GM12878 (cell line): ENCODE results near the gene RASGRP3. TPM values are rescaled to one million over a fixed set of nuclear protein-coding genes. Genes with fewer than 3 reads are reported as not detected.

ENCODE experiments used
- DPF2 ChIP-seq: fragments of 450-650 bp; IDR thresholded peaks from 2 replicates; pipeline ENCODE4 v1.6.1; 2017; ENCODE audit warnings: mild to moderate bottlenecking
- EGR1 ChIP-seq, 2 experiments: IDR thresholded peaks; 1 replicate in 1 of 2; 2 replicates in 1 of 2; pipeline ENCODE4 v1.6.1; 2011 to 2012; ENCODE audit warnings: low read depth in 2 of 2, low read length in 2 of 2, borderline replicate concordance in 1 of 2, mild to moderate bottlenecking in 1 of 2, moderate library complexity in 1 of 2
- ESRRA ChIP-seq: IDR thresholded peaks from 2 replicates; pipeline ENCODE4 v1.6.1; 2012; ENCODE audit warnings: mild to moderate bottlenecking, low read length, improper control_type of control experiment
- FOXK2 ChIP-seq: fragments of 450-650 bp; IDR thresholded peaks from 2 replicates; pipeline ENCODE4 v1.6.1; 2017; ENCODE audit warnings: mild to moderate bottlenecking, moderate library complexity
- GABPA ChIP-seq: IDR thresholded peaks from 2 replicates; pipeline ENCODE4 v1.6.1; 2014; ENCODE audit warnings: antibody characterized with exemption, low read depth, mild to moderate bottlenecking, inconsistent platforms
- HCFC1 ChIP-seq: fragments of 150-350 bp; IDR thresholded peaks from 2 replicates; pipeline ENCODE4 v1.6.1; 2014; ENCODE audit warnings: low read length
- IRF4 ChIP-seq: IDR thresholded peaks from 2 replicates; pipeline ENCODE4 v1.6.1; 2011; ENCODE audit warnings: low read depth, low read length
- JUNB ChIP-seq: IDR thresholded peaks from 2 replicates; pipeline ENCODE4 v1.6.1; 2016; ENCODE audit warnings: antibody characterized with exemption, mild to moderate bottlenecking
- NR2F1 ChIP-seq: fragments of 450-650 bp; conservative IDR thresholded peaks from 2 replicates; pipeline ENCODE4 v1.6.1; 2017; ENCODE audit warnings: mild to moderate bottlenecking
- SRF ChIP-seq, 2 experiments: IDR thresholded peaks; 2 replicates each; pipeline ENCODE4 v1.6.1; 2011; ENCODE audit warnings: low read depth in 2 of 2, low read length in 2 of 2, mild to moderate bottlenecking in 1 of 2, moderate library complexity in 1 of 2
- SUZ12 ChIP-seq: fragments of 200-600 bp; sonication (generic); IDR thresholded peaks from one replicate; pipeline ENCODE4 v1.6.1; 2018; ENCODE audit warnings: antibody characterized with exemption, mild to moderate bottlenecking; ENCODE audit not compliant: unreplicated experiment
- TARDBP ChIP-seq: IDR thresholded peaks from 2 replicates; pipeline ENCODE4 v1.6.1; 2016; ENCODE audit warnings: borderline replicate concordance
- polyA plus RNA-seq, 11 experiments: library from polyadenylated mRNA; depleted of rRNA in 4 of 11; unstranded in 6 of 11; stranded (reverse) in 5 of 11; fragments of >200 nt; fragmentation: Nextera tagmentation in 4 of 11; fragmentation: Illumina TruSeq in 1 of 11; extraction: Ambion mirVana in 4 of 11; extraction: Trizol in 1 of 11; gene quantifications; 1 replicate in 1 of 11; 2 replicates in 10 of 11; pipeline versions ENCODE4 v1.2.1 to v1.2.3, GENCODE V29; 2011 to 2016; ENCODE audit warnings: inconsistent platforms in 2 of 11, missing spikeins in 2 of 11, low read depth in 1 of 11
- total RNA-seq, 4 experiments: library from RNA; depleted of rRNA in 3 of 4; stranded (reverse); fragments of >200 nt in 3 of 4; fragmentation: Illumina TruSeq in 1 of 4; extraction: Trizol in 1 of 4; gene quantifications; 2 replicates each; pipeline versions ENCODE4 v1.2.1 to v1.2.3, GENCODE V29; 2013 to 2021
- TF ChIP-seq, protein P1 (sequence below): IDR thresholded peaks from 2 replicates; pipeline ENCODE4 v1.6.1; 2011; ENCODE audit warnings: low read depth, low read length, improper control_type of control experiment, borderline replicate concordance
- TF ChIP-seq, protein P2 (sequence below): IDR thresholded peaks from 2 replicates; pipeline ENCODE4 v1.6.1; 2011; ENCODE audit warnings: low read depth, mild to moderate bottlenecking, low read length, moderate library complexity, borderline replicate concordance; ENCODE audit errors: extremely low read depth
- TF ChIP-seq, protein P3 (sequence below): IDR thresholded peaks from 2 replicates; pipeline ENCODE4 v1.6.1; 2012; ENCODE audit warnings: low read length, inconsistent platforms

RASGRP3 gene
- total and polyA plus RNA-seq, 10 of the 15 experiments (the other 5 are each of a cell fraction or from before 2014, with no cell fraction given), result 31.6 to 106 (median 64.7) TPM

DNA sequence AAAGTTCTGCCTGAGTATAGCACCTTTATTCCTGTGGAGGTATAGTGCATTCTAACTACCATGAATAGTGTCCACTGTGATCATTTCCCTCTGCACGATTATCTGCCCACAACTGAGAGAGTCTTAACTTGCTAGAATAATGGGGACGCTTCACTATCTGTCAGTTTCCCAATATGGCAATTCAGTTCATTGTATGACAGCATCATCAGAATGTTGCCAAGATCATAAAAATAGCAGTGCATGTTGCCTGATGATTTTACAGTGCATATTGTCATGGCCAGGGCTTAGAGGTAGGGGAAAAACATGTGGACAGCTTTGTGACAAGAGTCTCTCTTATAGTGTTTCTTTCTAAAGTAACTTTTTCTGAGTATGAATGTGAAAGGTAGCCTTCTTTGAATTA, 6.1 kb downstream of the RASGRP3 start (continued):
- TF ChIP-seq, protein P1, sequence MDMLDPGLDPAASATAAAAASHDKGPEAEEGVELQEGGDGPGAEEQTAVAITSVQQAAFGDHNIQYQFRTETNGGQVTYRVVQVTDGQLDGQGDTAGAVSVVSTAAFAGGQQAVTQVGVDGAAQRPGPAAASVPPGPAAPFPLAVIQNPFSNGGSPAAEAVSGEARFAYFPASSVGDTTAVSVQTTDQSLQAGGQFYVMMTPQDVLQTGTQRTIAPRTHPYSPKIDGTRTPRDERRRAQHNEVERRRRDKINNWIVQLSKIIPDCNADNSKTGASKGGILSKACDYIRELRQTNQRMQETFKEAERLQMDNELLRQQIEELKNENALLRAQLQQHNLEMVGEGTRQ, result no peak
- TF ChIP-seq TARDBP (no peak), DPF2 (no peak), GABPA (no peak), HCFC1 (no peak), SUZ12 (no peak), FOXK2 (no peak), IRF4 (no peak), EGR1 (IDR thresholded peaks at IDR 0.05; ENCODE audit: borderline replicate concordance in 1 of 2, low read depth in 2 of 2, low read length in 2 of 2) (no peak), SRF (IDR thresholded peaks at IDR 0.05; ENCODE audit: low read depth in 2 of 2, low read length in 2 of 2) (peak in 1 of 2 experiments; percentile 81; a peak in 1 of 4 replicates), JUNB (peak; percentile 33), NR2F1 (no peak), ESRRA (no peak)
- TF ChIP-seq, protein P2, sequence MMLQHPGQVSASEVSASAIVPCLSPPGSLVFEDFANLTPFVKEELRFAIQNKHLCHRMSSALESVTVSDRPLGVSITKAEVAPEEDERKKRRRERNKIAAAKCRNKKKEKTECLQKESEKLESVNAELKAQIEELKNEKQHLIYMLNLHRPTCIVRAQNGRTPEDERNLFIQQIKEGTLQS, result no peak
- TF ChIP-seq, protein P3, sequence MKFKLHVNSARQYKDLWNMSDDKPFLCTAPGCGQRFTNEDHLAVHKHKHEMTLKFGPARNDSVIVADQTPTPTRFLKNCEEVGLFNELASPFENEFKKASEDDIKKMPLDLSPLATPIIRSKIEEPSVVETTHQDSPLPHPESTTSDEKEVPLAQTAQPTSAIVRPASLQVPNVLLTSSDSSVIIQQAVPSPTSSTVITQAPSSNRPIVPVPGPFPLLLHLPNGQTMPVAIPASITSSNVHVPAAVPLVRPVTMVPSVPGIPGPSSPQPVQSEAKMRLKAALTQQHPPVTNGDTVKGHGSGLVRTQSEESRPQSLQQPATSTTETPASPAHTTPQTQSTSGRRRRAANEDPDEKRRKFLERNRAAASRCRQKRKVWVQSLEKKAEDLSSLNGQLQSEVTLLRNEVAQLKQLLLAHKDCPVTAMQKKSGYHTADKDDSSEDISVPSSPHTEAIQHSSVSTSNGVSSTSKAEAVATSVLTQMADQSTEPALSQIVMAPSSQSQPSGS, result no peak
